Kidney epithelial cell (primary cell): ENCODE measurements around the gene EPHB1. TPM values are rescaled to one million over a fixed set of nuclear protein-coding genes. Genes with fewer than 3 reads are reported as not detected.

ENCODE experiments used
- DNase-seq: peaks from one replicate; pipeline ENCODE4 v3.0.0-alpha.2; 2010; ENCODE audit warnings: low read depth
- H3K27me3 ChIP-seq: 2 replicates; pipeline ENCODE4 v1.6.0; 2011; ENCODE audit warnings: low read length; ENCODE audit not compliant: control insufficient read depth, insufficient read depth
- H3K36me3 ChIP-seq: 2 replicates; pipeline ENCODE4 v1.5.1; 2011; ENCODE audit warnings: low read length; ENCODE audit not compliant: control insufficient read depth, insufficient read depth
- H3K4me3 ChIP-seq: 2 replicates; pipeline ENCODE4 v1.5.1; 2011; ENCODE audit warnings: low read depth, mild to moderate bottlenecking, control low read depth, low read length
- total RNA-seq: library from RNA; depleted of rRNA; stranded (reverse); fragments of >200 nt; gene quantifications from 2 replicates; pipeline ENCODE4 v1.2.3, GENCODE V29; 2015
- TF ChIP-seq, protein P1 (sequence below): IDR thresholded peaks from 2 replicates; pipeline ENCODE4 v1.5.1; 2011; ENCODE audit warnings: mild to moderate bottlenecking, moderate library complexity, low read length, control low read depth, inconsistent platforms; ENCODE audit not compliant: insufficient read depth, poor library complexity, severe bottlenecking

The EPHB1 gene
- total RNA-seq, 1 donor from 2014 or later: 10.8 TPM

DNA sequence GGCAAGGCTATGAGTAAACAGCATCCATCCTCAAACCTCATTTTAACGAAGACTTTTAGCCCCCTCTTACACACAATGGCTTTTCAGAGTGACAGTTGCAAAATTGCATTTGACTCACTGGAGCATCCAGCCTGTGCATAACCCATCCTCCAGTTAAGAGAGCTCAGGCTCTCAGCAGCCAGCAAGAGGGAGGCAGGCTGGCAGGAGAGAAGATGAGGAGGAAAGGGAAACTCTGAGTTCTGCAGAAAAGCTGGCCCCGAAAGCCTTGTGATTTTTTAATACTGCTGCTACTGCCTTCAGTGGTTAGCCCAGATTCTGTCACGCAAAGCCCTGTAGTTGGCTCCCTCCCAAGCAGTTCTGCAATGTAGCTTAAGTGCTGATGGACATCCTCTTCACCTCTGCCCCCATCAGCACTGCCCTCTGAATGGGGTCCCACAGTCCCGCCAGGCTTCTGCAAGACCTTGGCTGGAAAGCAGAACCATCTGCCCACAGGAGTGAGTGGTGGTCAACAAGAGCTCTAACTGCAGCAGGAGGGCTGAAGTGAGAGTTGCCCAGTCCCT, 371.3 kb downstream of the EPHB1 start:
- TF ChIP-seq, protein P1, sequence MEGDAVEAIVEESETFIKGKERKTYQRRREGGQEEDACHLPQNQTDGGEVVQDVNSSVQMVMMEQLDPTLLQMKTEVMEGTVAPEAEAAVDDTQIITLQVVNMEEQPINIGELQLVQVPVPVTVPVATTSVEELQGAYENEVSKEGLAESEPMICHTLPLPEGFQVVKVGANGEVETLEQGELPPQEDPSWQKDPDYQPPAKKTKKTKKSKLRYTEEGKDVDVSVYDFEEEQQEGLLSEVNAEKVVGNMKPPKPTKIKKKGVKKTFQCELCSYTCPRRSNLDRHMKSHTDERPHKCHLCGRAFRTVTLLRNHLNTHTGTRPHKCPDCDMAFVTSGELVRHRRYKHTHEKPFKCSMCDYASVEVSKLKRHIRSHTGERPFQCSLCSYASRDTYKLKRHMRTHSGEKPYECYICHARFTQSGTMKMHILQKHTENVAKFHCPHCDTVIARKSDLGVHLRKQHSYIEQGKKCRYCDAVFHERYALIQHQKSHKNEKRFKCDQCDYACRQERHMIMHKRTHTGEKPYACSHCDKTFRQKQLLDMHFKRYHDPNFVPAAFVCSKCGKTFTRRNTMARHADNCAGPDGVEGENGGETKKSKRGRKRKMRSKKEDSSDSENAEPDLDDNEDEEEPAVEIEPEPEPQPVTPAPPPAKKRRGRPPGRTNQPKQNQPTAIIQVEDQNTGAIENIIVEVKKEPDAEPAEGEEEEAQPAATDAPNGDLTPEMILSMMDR: no peak
- Histone ChIP-seq H3K27me3 (no peaks in the 10 kb centered on the region), H3K36me3 (no peaks in the 10 kb centered on the region), H3K4me3 (no peak overlapping the region)
- no peak for DNase-seq

DNA sequence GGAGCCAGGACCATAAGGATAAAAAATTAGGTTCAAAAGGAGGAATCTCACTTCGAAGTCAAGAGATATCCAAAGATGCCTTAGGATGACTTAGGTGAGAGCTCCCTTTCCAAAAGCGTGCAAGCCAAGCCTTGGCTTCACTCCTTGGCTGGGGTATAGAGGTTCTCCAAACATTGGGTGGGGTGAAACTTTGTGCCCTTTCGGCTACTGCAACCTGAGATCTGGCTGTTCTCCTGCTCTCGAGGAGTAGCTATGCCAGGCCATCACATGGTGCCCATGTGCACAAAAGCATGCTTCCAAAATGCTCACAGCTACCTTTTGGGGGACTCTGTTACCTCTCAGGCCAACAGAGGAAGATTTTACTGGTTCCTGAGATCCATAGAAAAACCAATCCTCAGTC, 373.8 kb downstream of the EPHB1 start:
- no peak for DNase-seq
- H3K4me3 ChIP-seq: no peak overlapping the region
- TF ChIP-seq, protein P1: no peak
- H3K27me3 ChIP-seq: no peaks in the 10 kb centered on the region
- no peaks in the 10 kb centered on the region for H3K36me3 ChIP-seq

DNA sequence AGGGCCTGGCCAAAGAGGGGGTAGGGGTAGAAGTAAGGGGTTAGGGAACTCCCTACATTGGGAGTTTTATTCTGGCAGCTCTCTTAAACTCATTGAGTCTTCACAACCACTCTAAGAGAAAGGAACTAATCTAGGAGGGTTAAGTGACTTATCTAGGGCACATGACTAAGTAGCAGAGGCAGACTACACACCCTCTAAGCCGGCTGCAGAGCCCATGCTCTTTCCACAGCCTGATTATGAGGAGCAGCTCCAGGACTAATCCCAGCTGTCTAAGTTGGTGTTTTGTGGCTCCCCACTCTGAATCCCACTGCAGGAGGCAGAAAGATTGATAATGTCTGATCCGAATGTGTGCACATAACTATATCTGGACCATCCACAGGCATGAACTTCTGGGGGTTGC, 374.6 kb downstream of the EPHB1 start:
- Histone ChIP-seq H3K4me3 (no peak overlapping the region), H3K27me3 (no peaks in the 10 kb centered on the region), H3K36me3 (no peaks in the 10 kb centered on the region)
- TF ChIP-seq, protein P1: no peak
- DNase-seq: no peak

DNA sequence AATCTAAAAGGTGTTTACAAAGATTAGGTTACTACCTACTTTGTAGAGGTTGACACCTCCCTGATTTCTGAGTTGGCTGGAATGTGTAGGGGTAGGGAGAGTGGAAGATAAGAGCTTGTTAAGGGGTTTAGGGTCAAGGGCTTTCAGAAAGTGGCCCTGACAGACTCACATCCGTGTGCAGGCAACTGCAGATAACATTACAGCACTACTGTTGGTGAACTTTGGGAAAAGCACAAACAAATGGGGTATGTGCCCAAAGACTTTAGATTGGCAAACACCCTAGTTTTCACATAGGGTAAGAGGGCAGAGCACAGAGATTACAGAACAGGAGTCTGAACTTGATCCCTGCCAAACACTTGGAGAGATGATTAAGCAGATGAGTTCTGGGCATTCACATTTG, 375.7 kb downstream of the EPHB1 start:
- Histone ChIP-seq H3K36me3 (no peaks in the 10 kb centered on the region), H3K4me3 (no peak overlapping the region), H3K27me3 (no peaks in the 10 kb centered on the region)
- DNase-seq: no peak
- TF ChIP-seq, protein P1: no peak

DNA sequence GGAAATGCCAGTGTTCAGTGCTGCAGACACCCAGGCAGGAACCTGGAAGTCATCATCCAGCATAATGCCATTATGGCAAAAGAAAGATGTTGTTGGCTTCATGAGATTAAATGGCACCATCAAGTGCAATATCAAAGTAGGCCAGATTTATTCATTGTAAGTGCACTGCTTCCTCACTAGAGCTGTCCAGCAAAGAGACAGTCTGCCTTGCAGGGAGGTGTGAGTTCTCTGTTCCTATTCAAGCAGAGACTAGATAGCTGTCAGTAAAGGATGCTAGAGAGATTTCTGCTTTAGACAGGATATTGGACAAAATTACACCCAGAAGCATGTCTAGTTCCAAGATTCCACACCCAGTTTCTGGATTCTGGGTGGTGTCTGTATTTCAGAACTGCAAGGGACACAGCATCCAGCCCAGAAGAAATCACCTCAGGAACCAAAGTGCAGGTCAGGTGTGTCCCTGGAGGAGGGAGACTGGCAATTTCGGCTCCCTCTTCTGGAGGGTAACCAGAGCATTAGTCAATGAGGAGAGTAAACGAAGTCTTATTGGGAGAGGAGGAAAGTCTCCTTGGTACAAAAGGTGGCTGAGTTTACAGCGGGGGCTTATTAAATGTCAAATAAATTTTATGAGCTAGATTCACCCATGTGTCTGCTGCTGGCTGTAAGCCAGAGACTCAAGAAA, 377.3 kb downstream of the EPHB1 start:
- DNase-seq: no peak

More for the DNA sequence above, 377.3 kb downstream of the EPHB1 start:
- H3K36me3 ChIP-seq: no peaks in the 10 kb centered on the region
- no peaks in the 10 kb centered on the region for H3K27me3 ChIP-seq
- H3K4me3 ChIP-seq: no peak overlapping the region
- TF ChIP-seq, protein P1: no peak
